ENCODE data around the gene ADAM12. TPM values are rescaled to one million over a fixed set of nuclear protein-coding genes. Genes with fewer than 3 reads are reported as not detected.

The ADAM12 gene
- total RNA-seq, 1 donor from 2014 or later, result 22.8 TPM

DNA sequence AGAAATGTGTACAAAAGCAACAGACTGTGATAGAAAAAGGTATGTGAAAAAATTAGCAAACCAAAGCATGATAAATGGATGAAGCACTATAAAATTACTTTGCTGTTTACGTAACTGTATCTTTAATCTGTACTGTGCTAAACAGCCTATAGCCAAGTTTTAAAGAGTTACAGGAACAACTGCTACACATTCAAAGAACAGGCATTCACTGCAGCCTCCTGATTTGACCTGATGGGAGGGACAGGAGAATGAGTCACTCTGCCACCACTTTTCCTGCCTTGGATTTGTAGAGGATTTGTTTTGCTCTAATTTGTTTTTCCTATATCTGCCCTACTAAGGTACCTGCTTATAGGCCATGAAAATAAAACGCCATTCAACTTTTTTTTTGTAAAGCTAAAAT, 375.8 kb downstream of the ADAM12 start:
- DNase-seq, result no peak

DNA sequence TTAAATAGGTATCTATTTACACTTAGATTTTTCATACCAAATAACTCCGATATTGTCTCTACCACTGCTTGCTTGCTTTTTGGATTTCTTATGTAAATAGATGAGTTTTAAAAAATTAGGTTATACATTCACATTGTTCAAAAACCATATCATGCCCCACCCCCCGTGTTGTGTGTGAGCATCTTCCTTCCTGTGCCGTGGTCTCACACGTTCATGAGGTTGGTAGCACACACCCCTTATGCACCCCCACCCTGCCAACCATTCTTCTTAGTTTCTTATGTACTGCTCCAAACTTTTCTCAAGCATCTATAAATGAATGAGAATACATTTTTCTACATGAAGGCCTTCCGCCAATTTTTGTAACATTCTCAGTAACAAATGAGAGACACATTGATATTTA, 376.3 kb downstream of the ADAM12 start:
- DNase-seq, result no peak

DNA sequence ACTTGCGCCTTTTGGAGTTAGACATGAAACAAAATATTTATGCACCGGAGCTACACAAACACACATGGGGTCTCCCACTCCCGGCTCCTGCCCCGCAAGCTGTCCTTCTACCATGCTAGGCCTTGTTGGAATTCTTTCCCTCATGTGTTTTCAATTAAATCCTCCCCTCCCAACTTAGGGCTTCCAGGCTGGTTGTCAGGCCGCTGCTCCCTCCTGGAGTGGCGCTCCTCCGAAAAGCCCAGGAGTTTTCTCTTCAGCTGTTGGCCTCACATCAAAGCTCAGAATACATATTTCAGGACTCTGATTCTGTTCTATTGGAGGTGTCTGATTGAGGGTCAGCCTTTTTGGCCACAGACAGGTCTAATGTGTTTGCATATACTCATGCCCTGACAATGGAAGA, 378.6 kb downstream of the ADAM12 start:
- no peak for DNase-seq

- DNase-seq, result no peak
Observed at GRCh38 chr10:126006906-126007305, 381.4 kb downstream of the ADAM12 start.

- no peak for DNase-seq
Observed at GRCh38 chr10:126006264-126006663, 382.0 kb downstream of the ADAM12 start.

GRCh38 chr10:126004752-126005151, 383.5 kb downstream of the ADAM12 start:
- no peak for DNase-seq

DNA sequence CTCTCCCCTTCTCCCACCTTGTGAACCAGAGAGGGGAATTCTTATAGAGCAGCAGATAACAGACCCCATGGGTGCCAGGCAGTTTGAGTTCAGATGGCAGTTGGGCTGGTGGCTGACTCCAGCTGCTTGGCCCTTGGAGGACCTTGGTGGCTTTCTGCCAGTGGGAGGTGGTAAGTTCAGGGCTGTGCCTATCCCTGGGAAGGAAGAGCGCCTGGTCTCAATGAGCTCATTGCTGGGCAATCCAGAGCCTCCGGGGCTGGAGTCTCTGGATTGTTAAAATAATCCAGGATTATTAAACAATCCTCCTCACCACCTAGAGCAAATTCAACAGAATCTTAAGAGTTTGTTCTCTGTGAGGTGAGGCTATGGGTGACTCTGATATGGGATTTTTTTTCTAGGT, 386.7 kb downstream of the ADAM12 start:
- DNase-seq, result no peak

DNA sequence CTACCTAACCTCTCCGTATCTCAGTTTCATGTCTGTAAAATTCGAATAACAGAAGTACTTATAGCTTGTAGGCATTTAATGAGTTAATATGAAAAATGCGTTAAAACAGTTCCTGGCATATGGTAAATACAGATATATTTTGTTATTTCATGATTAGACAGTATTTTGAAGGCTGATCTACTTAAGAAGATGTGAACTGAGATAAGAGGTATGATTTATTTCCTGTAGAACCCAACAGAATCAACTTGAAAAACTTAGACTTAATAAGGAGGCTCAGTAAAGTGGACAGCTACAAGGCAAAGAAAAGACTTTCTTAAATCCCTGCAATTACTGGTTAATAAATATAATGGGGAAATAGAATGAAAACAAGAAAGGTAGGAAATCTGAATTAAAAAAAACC, 388.6 kb downstream of the ADAM12 start:
- DNase-seq, result no peak

GRCh38 chr10:125997586-125997985, 390.7 kb downstream of the ADAM12 start:
- no peak for DNase-seq

DNA sequence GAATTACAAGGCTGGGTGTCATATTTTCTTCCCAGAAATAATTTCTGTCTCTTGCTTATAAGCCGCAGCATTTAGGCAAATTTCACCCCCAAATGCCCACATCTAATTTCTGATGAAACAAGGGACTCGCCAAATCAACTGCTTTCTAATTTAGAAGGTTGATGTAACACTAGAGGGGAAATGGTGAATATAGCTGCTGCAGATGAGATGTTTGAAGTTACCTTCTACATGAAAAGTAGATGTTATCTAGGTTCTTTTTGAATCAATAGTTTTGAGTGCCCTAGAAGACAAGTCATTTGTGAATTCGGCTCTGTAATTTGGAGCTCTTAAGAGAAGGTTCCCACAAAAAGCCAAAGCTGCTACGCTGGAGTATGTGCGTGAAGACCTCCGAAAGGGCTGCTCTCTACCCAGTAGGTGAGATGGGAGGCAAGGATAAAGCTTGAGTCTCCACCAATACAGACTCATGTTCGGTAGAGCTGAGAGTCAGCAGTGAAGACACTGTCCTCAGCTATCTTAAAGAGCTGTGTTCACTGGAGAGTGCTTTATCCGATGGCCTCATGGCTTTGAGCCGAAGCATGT, 392.5 kb downstream of the ADAM12 start:
- DNase-seq, result no peak

DNA sequence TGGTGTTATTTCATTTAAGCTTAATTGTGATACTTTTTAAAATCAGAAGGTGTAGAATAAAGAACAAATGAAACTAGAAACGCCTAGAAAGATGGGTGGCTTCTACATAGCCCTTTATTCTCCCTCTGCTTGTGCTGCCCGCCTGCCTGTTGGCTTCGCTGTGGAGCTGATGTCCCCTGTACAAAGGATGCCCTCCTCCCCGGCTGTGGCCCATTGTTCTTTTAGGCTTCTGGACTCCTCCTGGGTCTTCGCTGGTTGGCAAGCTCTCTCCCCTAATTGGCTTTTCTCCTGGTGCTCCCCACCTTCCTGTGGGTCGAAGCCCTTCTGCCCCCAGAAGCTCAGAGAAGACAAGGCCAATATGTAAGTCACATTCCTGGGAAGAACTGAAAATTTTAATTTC, 393.7 kb downstream of the ADAM12 start:
- no peak for DNase-seq

- no peak for DNase-seq
Observed at GRCh38 chr10:125992254-125992653, 396.0 kb downstream of the ADAM12 start.

DNA sequence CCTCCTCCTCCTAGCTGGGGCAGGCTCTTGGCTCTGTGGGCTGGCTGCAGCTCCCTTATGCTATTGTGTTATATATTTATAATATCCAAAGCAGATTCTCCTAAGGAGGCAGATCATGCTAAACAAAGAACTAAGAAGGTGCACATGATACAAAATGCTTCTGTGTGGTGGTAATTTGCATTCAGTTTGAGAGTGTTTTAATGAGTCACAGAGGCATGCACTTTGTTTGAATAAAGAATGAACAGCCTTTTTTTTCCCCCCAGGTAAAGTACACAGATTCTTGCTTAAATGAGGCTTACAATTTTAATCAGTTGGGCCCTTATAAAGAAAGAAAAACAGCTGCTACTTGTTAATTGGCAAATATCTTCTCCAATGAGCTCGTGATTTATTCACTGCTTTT, 396.9 kb downstream of the ADAM12 start:
- DNase-seq, result no peak

GRCh38 chr10:125990974-125991373, 397.3 kb downstream of the ADAM12 start:
- no peak for DNase-seq

GRCh38 chr10:125989791-125990190, 398.5 kb downstream of the ADAM12 start:
- DNase-seq, result no peak

GRCh38 chr10:125985557-125986240, 402.6 kb downstream of the ADAM12 start:
- no peak for DNase-seq

GRCh38 chr10:125984865-125985495, 403.3 kb downstream of the ADAM12 start:
- no peak for DNase-seq

DNA sequence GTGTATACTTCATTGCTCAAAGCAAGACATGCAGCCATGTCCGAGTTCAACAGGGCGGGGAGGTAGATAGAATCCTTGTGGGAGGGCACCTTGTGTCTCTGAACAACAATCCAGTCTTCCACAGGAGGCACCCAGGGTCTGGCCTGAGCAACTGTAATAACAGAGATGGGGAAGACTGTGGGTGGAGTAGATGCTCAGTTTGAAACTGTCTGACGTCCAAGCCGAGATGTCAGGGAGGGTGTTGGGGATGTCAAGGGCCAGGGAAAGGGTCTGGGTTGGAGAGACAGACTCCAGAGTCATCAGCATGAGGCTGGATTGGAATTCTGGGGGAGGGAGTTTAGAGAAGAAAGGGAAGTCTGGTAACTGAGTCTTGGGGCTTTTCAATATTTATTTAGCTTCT, 403.9 kb downstream of the ADAM12 start:
- DNase-seq, result no peak

- DNase-seq, result no peak
Observed at GRCh38 chr10:125983656-125984055, 404.6 kb downstream of the ADAM12 start.

DNA sequence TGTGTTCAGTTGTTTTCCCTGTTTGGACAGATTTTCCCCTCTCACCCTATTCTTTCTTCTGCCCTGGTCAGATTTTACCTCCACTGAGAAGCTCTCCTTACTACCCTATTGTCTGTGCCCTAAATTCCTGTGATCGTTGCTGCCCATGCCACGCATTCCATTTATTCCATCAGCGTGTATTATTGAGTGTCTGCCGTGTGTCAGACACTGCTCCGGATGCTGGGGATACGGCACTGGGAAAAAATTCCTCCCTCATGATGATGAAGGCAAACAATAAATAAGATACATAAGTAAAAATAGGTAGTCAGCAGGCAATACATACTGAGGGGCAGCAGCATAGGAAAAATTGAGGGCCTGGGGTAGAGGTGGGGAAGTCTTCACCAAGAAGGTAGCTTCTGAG, 405.1 kb downstream of the ADAM12 start:
- no peak for DNase-seq

DNA sequence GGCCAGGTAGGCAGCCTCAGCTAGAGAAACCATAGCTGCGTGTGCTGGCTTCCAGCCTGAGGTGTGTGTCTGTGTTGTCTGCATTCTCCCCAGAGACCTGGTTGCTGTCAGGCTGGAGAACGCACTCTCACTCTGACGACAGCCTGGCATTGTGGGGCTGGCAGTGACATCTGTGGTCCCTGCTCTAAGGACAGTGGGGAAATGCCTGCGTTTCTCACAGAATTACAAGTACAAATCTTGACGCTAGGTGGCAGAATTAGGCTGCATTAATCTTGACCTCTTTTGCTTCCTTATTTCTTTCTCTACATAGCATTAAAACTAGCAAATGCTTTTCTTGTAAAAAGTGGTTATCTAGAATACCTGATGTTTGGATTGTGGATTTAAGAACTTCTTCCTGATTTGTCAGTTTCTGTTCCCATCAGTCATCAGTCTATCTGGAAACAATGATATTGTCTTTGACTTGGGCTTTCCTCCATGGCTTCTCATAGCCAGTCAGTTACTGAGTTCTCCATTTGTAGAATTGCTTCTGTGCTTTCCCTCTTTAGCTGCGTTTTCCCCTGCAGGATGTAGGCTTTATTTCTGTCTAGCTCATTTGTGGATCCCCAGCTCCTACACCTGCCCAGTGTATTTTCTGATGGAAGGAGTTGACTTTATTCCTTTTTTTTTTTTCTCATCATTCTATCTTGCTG, 405.9 kb downstream of the ADAM12 start:
- peak; percentile 78 for DNase-seq

- no peak for DNase-seq
Observed at GRCh38 chr10:125980521-125981035, 407.7 kb downstream of the ADAM12 start.

- no peak for DNase-seq
Observed at GRCh38 chr10:125979976-125980375, 408.3 kb downstream of the ADAM12 start.
